Spleen (tissue), 7 donors: Measurements from ENCODE around the gene CUZD1.

ENCODE experiments used
- CTCF ChIP-seq, 11 experiments: fragments of 200-600 bp in 7 of 11; fragments of 450-650 bp in 4 of 11; sonication (generic) in 4 of 11; IDR thresholded peaks in 8 of 11; conservative IDR thresholded peaks in 3 of 11; 1 replicate in 7 of 11; 2 replicates in 4 of 11; pipeline versions ENCODE4 v1.4.0 to v1.8.0; 2016 to 2021; ENCODE audit warnings: antibody characterized with exemption in 11 of 11, inconsistent platforms in 4 of 11, mild to moderate bottlenecking in 1 of 11
- POLR2A ChIP-seq, 3 donors: fragments of 450-650 bp; IDR thresholded peaks; one replicate each; pipeline ENCODE4 v1.5.1; 2017; ENCODE audit warnings: antibody characterized with exemption in 3 of 3, mild to moderate bottlenecking in 1 of 3
- donor health status: DM: no; HTN: no; CAD: no; lungs with moderate emphysema.
- donor health status: DM: no; HTN: no; CAD: no.
- donor health status: DM: no; HTN: no; CAD: no.

DNA sequence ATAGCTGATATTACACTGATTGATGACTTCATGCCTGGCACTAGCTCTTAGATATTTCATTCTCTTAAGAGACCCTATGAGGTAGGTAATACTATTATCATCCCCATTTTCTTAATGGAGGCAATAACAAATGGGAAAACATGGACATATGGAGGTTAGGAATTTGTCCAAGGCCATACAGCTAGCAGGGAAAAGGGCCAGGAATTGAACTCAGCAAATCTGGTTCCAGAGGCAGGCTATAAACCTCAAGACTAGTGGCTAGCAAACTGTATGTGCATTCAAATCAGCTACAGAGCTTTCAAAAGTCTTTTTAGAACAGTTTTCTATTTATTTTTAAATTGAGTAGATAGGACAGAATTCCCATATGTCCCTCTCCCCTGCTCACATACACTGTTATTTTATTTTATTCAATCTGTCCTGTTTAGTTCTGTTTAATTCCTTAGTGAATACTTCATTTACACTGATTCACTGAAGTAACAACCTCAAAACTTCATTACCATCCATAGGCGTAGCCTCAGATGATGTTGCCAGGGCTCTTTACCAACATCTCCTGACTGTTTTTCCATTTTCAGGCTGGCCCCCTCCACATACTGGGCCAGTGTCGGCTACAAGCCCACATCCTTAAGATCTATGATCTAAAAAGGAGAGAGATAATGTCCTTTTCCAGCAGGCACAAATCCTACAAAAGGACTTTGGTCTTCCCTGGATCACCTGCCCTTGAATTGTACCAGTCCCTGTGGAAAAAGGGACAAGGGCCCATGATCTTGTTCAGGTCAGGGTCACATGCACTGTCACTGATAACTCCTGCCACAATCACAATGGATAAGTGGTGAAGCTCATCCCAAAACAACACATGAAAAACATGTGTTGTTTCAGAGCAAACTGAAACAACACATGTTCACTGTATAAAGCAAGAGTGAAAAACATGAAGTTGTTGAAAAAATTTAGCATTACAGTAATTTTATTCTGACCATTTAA, 17.8 kb upstream of the CUZD1 start:
- TF ChIP-seq CTCF (IDR thresholded peaks at IDR 0.05 in 8 of 11, conservative IDR thresholded peaks at IDR 0.05 in 3 of 11) = no peak
- TF ChIP-seq POLR2A (IDR thresholded peaks at IDR 0.05) = no peak
